ENCODE results near the gene METTL18.

METTL18 gene

GRCh38 chr1:169785267-169785666 is 9.4 kb downstream of the METTL18 start:
- no peak for DNase-seq (ENCODE audit: low spot score)

GRCh38 chr1:169784102-169784501 is 10.6 kb downstream of the METTL18 start:
- no peak for DNase-seq (ENCODE audit: low spot score)

GRCh38 chr1:169782596-169782995 is 12.1 kb downstream of the METTL18 start:
- no peak for DNase-seq (ENCODE audit: low spot score)

GRCh38 chr1:169779970-169780369 is 14.7 kb downstream of the METTL18 start:
- DNase-seq (ENCODE audit: low spot score), result no peak

GRCh38 chr1:169779150-169779549 is 15.6 kb downstream of the METTL18 start:
- DNase-seq (ENCODE audit: low spot score), result no peak

GRCh38 chr1:169776440-169776839 is 18.3 kb downstream of the METTL18 start:
- no peak for DNase-seq (ENCODE audit: low spot score)

- no peak for DNase-seq (ENCODE audit: low spot score)
Observed at GRCh38 chr1:169768161-169768560, 26.5 kb downstream of the METTL18 start.

- no peak for DNase-seq (ENCODE audit: low spot score)
Observed at GRCh38 chr1:169765580-169766331, 29.0 kb downstream of the METTL18 start.

GRCh38 chr1:169764919-169765318 is 29.8 kb downstream of the METTL18 start:
- no peak for DNase-seq (ENCODE audit: low spot score)

GRCh38 chr1:169762699-169763098 is 32.0 kb downstream of the METTL18 start:
- no peak for DNase-seq (ENCODE audit: low spot score)

- no peak for DNase-seq (ENCODE audit: low spot score)
Observed at GRCh38 chr1:169759038-169759437, 35.7 kb downstream of the METTL18 start.

GRCh38 chr1:169753549-169753948 is 41.2 kb downstream of the METTL18 start:
- DNase-seq (ENCODE audit: low spot score), result no peak

- DNase-seq (ENCODE audit: low spot score), result no peak
Observed at GRCh38 chr1:169750041-169750440, 44.7 kb downstream of the METTL18 start.

- DNase-seq (ENCODE audit: low spot score), result no peak
Observed at GRCh38 chr1:169746550-169746949, 48.2 kb downstream of the METTL18 start.

GRCh38 chr1:169745015-169745861 is 49.5 kb downstream of the METTL18 start:
- no peak for DNase-seq (ENCODE audit: low spot score)
